ENCODE results near the gene FBXL5. TPM values are rescaled to one million over a fixed set of nuclear protein-coding genes. Genes with fewer than 3 reads are reported as not detected.
A peak's percentile ranks its signal among the peaks of the same experiment; 100 is the strongest.

Gene FBXL5
- total and polyA plus RNA-seq, 2 donors (not counting 1 experiment from before 2014, with no cell fraction given), result 21.2 to 41.0 TPM

GRCh38 chr4:15659768-15660570 lies 4.8 kb upstream of the FBXL5 start:
- Histone ChIP-seq H3K27me3 (replicated peaks in 1 of 4; ENCODE audit: control extremely low read depth in 1 of 4, control insufficient read depth in 3 of 4, insufficient read depth in 4 of 4, low read length in 3 of 4) (no peaks in the 10 kb centered on the region), H2AFZ (ENCODE audit: insufficient read depth, low read depth, low read length, poor library complexity, severe bottlenecking) (no peak overlapping the region), H3K9me3 (ENCODE audit: control extremely low read depth in 1 of 3, control insufficient read depth in 2 of 3, insufficient read depth in 1 of 3, low read length in 2 of 3) (no peaks in the 10 kb centered on the region), H4K20me1 (ENCODE audit: control insufficient read depth, insufficient read depth, low read length, poor library complexity, severe bottlenecking) (no peaks in the 10 kb centered on the region), H3K79me2 (ENCODE audit: control insufficient read depth, insufficient read depth, low read length) (peaks cover 6% of the 10 kb centered on the region), H3K9ac (ENCODE audit: low read length) (no peak overlapping the region), H3K27ac (ENCODE audit: low read length in 2 of 2) (no peak overlapping the region), H3K4me2 (replicated peaks; ENCODE audit: low read depth, low read length, poor library complexity, severe bottlenecking) (no peak overlapping the region), H3K4me1 (ENCODE audit: control insufficient read depth in 2 of 2, insufficient read depth in 2 of 2, low read length in 2 of 2) (peaks cover 5 to 10% of the 10 kb centered on the region in 2 donors), H3K4me3 (ENCODE audit: control extremely low read depth in 1 of 5, extremely low read depth in 1 of 5, insufficient read depth in 1 of 5, low read depth in 2 of 5, low read length in 4 of 5) (peak overlapping the region in 1 of 5 experiments; percentile 75), H3K36me3 (replicated peaks in 1 of 2; ENCODE audit: control extremely low read depth in 1 of 2, control insufficient read depth in 1 of 2, extremely low read depth in 1 of 2, insufficient read depth in 2 of 2, low read length in 1 of 2) (no peaks in the 10 kb centered on the region)
- no peak for TF ChIP-seq EZH2 (IDR thresholded peaks at IDR 0.05; ENCODE audit: borderline replicate concordance, insufficient read depth, low read depth, low read length, poor library complexity, severe bottlenecking)
- TF ChIP-seq CTCF (IDR thresholded peaks at IDR 0.05), result no peak
- no peak for ATAC-seq (ENCODE audit: low read depth)
- WGBS (ENCODE audit: insufficient coverage), result no CpG with 5 or more reads among the region's 5 CpGs
- Mint-ChIP-seq H3K27ac (no peak overlapping the region), H3K4me3 (no peak overlapping the region), H3K27me3 (no peaks in the 10 kb centered on the region), H3K4me1 (peaks cover 6% of the 10 kb centered on the region), H3K9me3 (ENCODE audit: insufficient read depth) (no peaks in the 10 kb centered on the region)
- ChIA-PET CTCF (interaction anchor here (0.7 kb wide), 1 partner anchor 1889 kb away, joined by 3 read pairs; no protein-coding TSS in a partner anchor), POLR2A (interaction anchor here (0.7 kb wide), 2 partner anchors 11 to 21 kb away, joined by 3 to 6 read pairs; partner anchors contain the start of gene FAM200B)
- no peak for DNase-seq
- intact Hi-C loops (cut with micrococcal nuclease), result loop anchor here (10.0 kb wide), 3 partner anchors 115 to 565 kb away; partner anchors contain the start of genes CD38 and TAPT1

- H3K9me3 Mint-ChIP-seq (ENCODE audit: insufficient read depth), result no peaks in the 10 kb centered on the region
- no peaks in the 10 kb centered on the region for H3K27me3 Mint-ChIP-seq
- H3K4me1 Mint-ChIP-seq, result peaks cover 13% of the 10 kb centered on the region
- Histone ChIP-seq H3K4me3 (ENCODE audit: control extremely low read depth in 1 of 5, extremely low read depth in 1 of 5, insufficient read depth in 1 of 5, low read depth in 2 of 5, low read length in 4 of 5) (peak overlapping the region in 1 of 5 experiments; percentile 75), H2AFZ (ENCODE audit: insufficient read depth, low read depth, low read length, poor library complexity, severe bottlenecking) (no peak overlapping the region), H3K27me3 (replicated peaks in 1 of 4; ENCODE audit: control extremely low read depth in 1 of 4, control insufficient read depth in 3 of 4, insufficient read depth in 4 of 4, low read length in 3 of 4) (no peaks in the 10 kb centered on the region), H3K27ac (ENCODE audit: low read length in 2 of 2) (no peak overlapping the region), H3K9me3 (ENCODE audit: control extremely low read depth in 1 of 3, control insufficient read depth in 2 of 3, insufficient read depth in 1 of 3, low read length in 2 of 3) (no peaks in the 10 kb centered on the region), H3K79me2 (ENCODE audit: control insufficient read depth, insufficient read depth, low read length) (peaks cover 16% of the 10 kb centered on the region), H3K4me1 (ENCODE audit: control insufficient read depth in 2 of 2, insufficient read depth in 2 of 2, low read length in 2 of 2) (peaks cover 11 to 16% of the 10 kb centered on the region in 2 donors), H3K9ac (ENCODE audit: low read length) (no peak overlapping the region), H3K36me3 (replicated peaks in 1 of 2; ENCODE audit: control extremely low read depth in 1 of 2, control insufficient read depth in 1 of 2, extremely low read depth in 1 of 2, insufficient read depth in 2 of 2, low read length in 1 of 2) (no peaks in the 10 kb centered on the region), H4K20me1 (ENCODE audit: control insufficient read depth, insufficient read depth, low read length, poor library complexity, severe bottlenecking) (peaks cover 2% of the 10 kb centered on the region), H3K4me2 (replicated peaks; ENCODE audit: low read depth, low read length, poor library complexity, severe bottlenecking) (no peak overlapping the region)
- TF ChIP-seq EZH2 (IDR thresholded peaks at IDR 0.05; ENCODE audit: borderline replicate concordance, insufficient read depth, low read depth, low read length, poor library complexity, severe bottlenecking), result no peak
- TF ChIP-seq CTCF (IDR thresholded peaks at IDR 0.05), result no peak
- ATAC-seq (ENCODE audit: low read depth) (no peak), DNase-seq (no peak)
- ChIA-PET POLR2A (no interaction called here), CTCF (no interaction called here)
- intact Hi-C loops (cut with micrococcal nuclease), result loop anchor here (10.0 kb wide), 3 partner anchors 116 to 566 kb away; partner anchors contain the start of genes CD38 and TAPT1
- no peak overlapping the region for H3K27ac Mint-ChIP-seq
- no peak overlapping the region for H3K4me3 Mint-ChIP-seq
- WGBS (ENCODE audit: insufficient coverage), result no CpG with 5 or more reads among the region's 2 CpGs
Observed at GRCh38 chr4:15658781-15659180, 3.6 kb upstream of the FBXL5 start.
